GM12801 (cell line): ENCODE results near the gene SFTPB.

Source experiments
- TF ChIP-seq, protein P1 (sequence below): IDR thresholded peaks from one replicate; pipeline ENCODE4 v1.5.1; 2011; ENCODE audit warnings: control low read depth; ENCODE audit not compliant: insufficient read length; ENCODE audit errors: extremely low read depth

SFTPB gene

DNA sequence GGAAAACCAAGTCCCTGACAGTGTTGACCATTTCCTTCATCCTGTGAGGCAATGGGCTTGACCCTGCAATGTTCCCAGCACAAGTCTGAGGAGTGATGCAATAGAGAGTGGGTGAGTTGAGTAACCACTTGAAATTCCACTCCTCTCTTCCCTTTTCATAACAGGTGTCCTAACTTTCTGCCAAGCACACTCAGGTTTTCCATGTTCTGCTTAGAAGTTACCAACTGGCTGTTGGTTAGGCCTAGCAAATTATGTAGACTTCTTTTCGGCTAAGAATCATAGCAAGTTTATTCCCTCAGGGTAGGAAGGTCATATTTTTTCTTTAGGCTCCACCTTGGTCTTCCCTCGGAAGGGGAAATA, 37.7 kb upstream of the SFTPB start:
- TF ChIP-seq, protein P1, sequence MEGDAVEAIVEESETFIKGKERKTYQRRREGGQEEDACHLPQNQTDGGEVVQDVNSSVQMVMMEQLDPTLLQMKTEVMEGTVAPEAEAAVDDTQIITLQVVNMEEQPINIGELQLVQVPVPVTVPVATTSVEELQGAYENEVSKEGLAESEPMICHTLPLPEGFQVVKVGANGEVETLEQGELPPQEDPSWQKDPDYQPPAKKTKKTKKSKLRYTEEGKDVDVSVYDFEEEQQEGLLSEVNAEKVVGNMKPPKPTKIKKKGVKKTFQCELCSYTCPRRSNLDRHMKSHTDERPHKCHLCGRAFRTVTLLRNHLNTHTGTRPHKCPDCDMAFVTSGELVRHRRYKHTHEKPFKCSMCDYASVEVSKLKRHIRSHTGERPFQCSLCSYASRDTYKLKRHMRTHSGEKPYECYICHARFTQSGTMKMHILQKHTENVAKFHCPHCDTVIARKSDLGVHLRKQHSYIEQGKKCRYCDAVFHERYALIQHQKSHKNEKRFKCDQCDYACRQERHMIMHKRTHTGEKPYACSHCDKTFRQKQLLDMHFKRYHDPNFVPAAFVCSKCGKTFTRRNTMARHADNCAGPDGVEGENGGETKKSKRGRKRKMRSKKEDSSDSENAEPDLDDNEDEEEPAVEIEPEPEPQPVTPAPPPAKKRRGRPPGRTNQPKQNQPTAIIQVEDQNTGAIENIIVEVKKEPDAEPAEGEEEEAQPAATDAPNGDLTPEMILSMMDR = no peak

- TF ChIP-seq, protein P1 = no peak
These were observed 37.0 kb upstream of the SFTPB start for GRCh38 chr2:85704800-85705679.

DNA sequence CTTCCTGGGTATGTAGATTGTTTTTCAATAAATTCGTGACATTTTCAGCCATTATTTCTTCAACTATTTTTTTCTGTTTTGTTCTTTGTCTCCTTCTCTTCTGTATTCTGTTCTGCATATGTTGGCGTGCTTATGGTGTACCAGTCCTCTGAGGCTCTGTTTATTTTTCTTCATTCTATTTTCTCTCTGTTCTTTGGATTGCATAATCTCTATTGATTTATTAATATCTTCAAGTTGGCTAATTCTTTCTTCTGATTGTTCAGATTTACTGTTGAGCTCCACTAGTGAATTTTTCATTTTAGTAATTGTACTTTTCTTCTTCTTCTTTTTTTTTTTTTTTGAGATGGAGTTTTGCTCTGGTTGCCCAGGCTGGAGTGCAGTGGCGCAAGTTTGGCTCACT, 36.0 kb upstream of the SFTPB start:
- TF ChIP-seq, protein P1 = no peak

- TF ChIP-seq, protein P1 = no peak
These were observed 35.3 kb upstream of the SFTPB start for GRCh38 chr2:85703329-85703728.

DNA sequence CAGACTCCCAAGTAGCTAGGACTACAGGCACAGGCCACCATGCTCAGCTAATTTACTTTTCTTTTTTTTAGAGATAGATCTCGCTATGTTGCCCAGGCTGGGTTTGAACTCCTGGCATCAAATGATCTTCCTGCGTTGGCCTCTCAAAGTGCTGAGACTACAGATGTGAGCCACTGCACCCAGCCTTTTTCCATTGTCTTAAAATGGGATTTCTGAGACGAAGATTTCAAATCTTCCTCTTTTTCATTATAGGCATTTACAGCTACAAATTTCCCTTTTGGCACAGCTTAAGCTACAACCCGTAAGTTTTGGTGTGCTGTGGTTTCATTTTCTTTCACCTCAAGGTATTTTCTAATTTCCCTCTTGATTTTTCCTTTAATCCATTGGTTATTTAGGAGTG, 34.8 kb upstream of the SFTPB start:
- TF ChIP-seq, protein P1 = no peak

- TF ChIP-seq, protein P1 = no peak
These were observed 34.2 kb upstream of the SFTPB start for GRCh38 chr2:85702172-85702571.

DNA sequence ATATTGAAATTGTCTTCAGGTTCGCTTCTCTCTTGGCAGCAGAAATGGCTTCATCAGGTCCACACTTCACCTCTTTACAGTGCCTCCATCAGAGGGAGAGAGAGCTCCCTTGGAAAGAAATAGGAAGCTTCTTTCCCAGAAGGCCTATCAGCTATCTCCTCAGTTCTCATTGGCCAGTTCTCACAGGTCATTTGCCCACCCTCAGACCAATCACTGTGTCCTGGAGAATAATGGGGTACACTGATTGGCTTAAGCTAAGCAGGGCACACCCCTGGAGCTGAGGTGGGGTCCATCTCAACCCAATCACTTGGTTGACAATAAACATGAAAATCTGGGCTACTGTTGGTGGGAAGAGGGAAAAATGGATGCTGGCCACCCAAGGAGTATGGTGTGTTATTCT, 31.3 kb upstream of the SFTPB start:
- TF ChIP-seq, protein P1 = no peak

DNA sequence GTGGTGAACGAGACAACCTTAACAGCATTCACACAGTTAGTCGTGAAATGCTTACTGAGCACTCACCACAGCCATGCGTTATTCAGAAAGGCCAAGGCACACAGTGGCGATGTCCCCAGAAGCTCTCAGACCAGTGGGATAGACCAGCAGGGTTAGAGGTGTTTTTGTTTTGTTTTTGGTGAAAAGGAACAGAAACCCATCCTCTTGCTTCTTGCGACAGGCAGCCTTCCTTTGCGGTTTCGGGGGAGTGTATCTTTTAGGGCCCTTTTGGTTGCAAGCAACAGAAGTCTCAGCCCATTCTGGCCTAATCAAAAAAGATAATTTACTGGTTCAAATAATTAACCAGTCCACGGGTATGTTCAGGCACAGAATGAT, 30.9 kb upstream of the SFTPB start:
- TF ChIP-seq, protein P1 = no peak
